Stomach (tissue), 4 donors: ENCODE data around the gene CEP170.

Experiments used
- EP300 ChIP-seq: sonication (generic); formaldehyde crosslinking; IDR thresholded peaks from one replicate; pipeline ENCODE4 v1.6.1; 2017; ENCODE audit warnings: antibody characterized with exemption
- POLR2A ChIP-seq, 4 donors: fragments of 450-650 bp; IDR thresholded peaks; one replicate each; pipeline ENCODE4 v1.6.1; 2016; ENCODE audit warnings: antibody characterized with exemption in 4 of 4, control low read depth in 2 of 4, mild to moderate bottlenecking in 1 of 4, moderate library complexity in 1 of 4

- TF ChIP-seq POLR2A (IDR thresholded peaks at IDR 0.05) (no peak), EP300 (no peak)
These were observed 13.8 kb upstream of the CEP170 start for GRCh38 chr1:243268751-243269460.
